ENCODE data around the gene PUM2. TPM values are rescaled to one million over a fixed set of nuclear protein-coding genes. Genes with fewer than 3 reads are reported as not detected.
"Not testable (repeated sequence)": the region's sequence is repeated elsewhere in the genome, so short reads cannot be mapped to it uniquely, and the experiment has no call there.

PUM2 gene
- total RNA-seq, 1 donor from 2014 or later = 33.6 TPM

DNA sequence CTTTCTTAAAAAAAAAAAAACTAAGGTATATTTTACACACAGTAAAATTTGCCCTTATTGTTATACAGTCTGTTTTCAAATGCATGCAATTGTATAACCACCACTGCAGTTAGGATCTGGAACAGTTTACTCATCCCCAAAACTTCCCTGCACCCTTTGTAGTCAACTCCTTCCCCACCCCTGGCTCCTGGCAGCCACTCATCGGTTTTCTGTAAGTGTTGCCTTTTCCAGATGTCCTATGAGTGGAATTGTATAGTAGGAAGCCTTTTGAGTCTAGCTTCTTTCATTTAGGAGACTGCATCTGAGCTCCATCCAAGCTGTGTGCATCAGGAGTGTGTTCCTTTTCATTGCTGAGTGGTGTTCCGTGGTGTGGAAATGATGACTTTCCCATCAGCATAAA is 116.0 kb downstream of the PUM2 start:
- not testable (repeated sequence) for DNase-seq (ENCODE audit: low read depth in 2 of 2)

DNA sequence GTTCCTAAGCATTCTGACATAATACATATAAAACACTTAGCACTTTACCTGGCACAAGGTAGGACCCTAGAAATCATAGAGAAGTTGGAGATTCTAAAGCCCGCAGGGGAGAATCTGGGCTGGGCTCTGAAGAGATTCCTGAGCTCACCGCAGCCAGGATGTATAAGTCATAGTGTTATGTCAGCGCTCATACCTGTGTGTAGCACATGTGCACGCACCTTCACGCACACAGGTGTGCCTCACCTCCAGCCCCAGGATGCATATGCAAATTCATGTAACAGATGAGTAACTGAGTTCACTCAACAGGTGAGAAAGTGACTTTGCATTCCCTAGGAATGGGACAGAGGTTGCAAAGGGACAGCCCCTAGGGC is 117.8 kb downstream of the PUM2 start:
- no peak for DNase-seq (ENCODE audit: low read depth in 2 of 2)

DNA sequence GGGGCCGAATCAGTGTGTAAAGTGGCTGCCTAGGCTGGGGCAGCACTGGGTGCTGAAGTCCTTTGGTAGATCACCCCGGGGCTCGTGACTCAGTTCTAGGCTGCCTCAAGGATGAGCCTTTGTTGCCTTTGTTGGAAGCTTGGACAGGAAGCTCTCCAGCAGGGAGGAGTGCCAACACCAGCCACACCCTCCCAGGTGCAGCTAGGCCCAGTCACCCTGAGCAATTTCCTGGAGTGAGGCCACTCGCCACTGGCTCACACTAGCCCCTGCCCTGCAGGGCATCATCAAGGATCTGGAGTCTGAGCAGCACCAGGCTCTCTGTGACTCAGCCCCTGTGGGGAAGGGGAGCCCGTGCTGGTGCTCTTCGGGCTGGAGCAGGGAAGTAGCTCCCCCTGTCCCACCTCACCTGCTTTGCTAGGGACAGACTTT is 119.0 kb downstream of the PUM2 start:
- peak in 1 of 2 donors; percentile 48 for DNase-seq (ENCODE audit: low read depth in 2 of 2)

DNA sequence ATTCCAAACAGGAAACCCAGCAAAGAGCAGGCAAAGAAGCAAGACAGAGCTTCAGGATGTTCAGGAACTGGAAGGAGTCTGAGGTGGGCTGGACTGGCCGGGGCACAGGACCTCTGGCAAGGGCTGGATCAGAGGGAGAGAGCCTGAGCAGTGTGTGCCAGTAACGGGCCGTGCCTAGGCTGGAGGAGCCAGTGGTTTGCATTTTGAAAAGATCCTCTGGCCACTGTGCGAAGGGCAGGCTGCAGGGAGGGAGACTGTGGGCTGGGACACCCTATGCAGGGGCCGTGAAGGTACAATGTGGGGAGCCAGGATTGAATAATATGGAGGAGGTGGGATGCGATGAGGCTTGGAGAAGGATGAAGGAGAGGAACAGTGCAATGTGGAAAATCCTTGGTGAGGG is 119.5 kb downstream of the PUM2 start:
- DNase-seq (ENCODE audit: low read depth in 2 of 2) = no peak

DNA sequence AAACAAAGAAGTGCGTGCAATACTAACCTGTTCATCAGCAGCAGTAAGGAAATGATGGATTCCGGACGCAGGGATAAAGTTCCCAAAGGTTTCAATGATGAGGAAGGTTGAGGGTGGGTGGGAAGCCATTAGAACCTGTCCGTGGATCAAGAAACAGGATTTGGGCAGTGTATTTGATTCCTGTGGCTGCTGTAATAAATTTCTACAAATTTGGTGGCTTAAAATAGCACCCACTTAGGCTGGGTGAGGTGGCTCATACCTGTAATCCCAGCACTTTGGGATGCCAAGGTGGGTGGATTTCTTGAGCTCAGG is 120.6 kb downstream of the PUM2 start:
- DNase-seq (ENCODE audit: low read depth in 2 of 2) = no peak

DNA sequence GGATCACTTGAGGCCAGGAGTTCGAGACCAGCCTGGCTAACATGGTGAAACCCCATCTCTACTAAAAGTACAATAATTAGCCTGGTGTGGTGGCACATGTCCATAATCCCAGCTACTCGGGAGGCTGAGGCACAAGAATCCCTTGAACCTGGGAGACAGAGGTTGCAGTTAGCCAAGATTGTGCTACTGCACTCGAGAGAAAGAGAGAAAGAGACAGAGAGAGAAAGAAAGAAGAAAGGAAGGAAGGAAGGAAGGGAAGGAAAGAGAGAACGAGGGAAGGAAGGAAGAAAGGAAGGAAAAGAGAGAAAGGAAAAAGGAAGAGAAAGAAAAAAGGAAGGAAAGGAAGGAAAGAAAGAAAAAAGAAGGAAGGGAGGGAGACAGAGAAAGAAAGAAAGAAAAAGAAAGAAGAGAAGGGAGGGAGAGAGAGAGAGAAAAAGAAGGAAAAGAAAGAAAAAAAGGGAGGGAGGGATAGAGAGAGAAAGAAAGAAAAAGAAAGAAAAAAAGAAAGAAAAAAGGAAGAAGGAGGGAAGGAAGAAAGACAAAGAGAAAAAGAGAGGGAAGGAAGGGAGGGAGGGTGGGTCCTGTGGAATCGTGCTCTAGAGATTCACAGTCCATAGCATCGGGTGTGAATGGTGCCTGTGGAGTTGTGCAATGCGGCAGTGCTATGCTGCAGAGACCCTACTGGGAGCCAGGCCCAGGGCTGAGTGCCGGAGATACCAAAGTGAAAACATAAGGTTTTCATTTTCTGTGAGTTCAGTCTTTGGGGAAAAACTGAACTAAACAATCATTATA is 121.1 kb downstream of the PUM2 start:
- DNase-seq (ENCODE audit: low read depth in 2 of 2) = no peak

DNA sequence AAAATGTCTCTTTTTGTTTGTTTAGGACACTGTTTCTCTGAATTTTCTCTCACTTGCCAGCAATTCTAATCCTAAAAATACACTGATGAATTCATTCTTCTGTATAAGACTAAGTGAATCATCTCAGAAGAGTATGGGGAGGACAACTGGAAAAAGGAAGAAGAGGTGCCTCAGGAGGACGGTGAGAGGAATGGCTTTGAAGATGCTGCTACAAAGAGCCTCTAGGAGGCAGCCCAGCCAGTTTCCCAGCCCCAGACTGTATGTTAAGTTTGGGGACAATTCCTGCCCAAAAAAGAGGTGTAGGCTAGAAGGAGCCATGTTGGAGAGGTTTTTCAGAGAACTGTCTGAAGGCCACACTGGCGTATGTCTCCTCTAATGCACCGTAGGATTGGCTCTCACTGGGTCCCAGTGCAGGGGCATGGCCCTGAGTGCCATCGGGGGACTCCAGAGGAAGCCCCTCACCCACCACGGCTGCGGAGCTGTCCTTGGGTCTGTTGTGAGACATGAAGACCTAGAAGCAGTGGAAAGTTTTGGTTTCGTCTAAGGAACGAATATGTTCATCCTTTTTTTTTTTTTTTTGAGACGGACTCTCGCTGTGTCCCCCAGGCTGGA is 122.6 kb downstream of the PUM2 start:
- no peak for DNase-seq (ENCODE audit: low read depth in 2 of 2)

DNA sequence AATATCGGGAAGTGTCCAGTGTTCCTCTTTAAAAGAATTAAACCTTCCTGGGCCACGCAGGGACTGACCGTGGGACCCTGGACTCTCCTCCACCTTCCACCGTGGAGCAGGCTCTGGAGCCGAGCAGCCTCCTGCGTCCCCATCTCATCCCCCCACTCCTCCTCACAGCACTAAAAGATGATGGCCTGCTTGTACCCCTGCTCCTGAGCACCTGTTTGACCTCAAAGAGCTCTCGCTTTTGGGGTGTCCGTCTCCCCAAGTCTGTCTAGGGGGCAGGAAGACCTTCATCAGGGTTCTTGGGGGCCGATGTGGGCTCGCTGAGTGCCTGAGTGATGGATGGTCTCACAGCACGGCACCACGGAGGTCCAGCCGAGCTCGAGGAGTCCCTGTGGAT is 124.5 kb downstream of the PUM2 start:
- no peak for DNase-seq (ENCODE audit: low read depth in 2 of 2)

DNA sequence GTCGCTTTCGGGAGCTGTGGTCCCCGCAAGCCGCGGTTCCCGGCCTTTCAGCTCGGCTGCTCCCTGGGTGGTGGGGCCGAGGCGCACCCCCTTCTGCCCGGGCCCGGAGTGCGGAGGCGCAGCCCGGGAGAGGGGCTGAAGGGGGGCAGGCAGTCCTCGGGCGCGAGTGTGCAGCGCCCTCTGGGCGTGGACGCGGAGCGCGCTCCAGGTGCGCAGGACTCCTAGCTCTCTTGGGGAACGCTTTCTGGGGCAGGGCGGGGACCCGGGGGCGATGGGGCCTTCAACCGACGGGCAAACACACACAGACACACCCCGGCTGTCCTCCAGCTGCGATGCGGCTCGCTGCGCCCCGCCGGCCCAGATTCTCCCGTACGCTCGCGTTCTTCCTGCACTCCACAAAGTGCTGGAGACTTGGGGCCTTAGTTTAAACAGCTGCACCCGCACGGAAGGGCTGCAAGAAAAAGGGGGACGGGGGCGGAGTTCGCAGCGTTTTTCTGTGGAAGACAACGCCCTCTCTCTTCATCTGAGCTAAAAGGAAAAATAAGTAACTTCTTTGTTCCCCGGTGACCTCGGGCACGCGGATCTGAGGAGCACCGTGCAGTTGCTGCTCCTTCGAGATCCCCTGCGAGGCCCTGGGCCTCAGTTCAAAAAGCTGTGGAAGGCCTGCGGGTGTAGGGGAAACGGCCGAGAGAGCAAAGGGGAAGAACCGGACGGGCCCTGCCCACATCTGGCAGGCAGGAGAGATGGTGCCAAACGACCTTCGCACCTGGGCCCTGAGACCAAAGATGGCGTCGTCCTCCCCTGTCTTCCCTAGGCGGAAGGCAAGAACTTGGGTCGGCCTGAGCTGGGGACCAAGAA is 125.1 kb downstream of the PUM2 start:
- DNase-seq (ENCODE audit: low read depth in 2 of 2) = peak in 1 of 2 donors; percentile 61

DNA sequence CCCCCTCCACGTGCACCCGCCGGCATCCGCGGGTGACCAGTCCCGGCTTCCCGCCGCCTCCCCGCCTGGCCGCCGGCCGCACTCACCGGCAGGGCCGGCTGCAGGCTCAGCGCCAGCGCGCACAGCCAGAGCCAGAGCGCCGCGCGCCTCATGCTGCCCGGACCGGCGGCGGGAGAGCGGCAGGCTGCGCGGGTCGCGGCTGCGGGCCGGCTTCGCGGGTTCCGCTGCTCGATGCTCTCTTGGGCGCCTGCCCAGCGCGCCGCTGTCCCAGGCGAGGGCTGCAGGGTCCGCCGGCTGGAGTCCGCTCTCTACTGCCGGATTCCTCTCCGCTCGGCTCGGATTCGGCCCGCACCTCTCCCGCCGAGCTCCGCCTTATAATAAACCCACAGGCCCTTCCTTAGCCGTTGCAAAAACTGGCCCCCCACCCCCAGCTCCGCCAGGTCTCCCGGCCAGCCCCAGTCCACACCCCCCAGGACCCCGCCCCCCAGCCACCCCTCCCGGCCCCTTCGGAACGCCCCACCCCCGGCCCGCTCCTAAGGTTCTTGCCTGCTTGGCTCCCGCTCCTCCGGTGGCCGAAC is 125.8 kb downstream of the PUM2 start, which contains the start of gene SDC1:
Gene SDC1 (minus strand): TSS at position 415 of the 578 bp plus-strand sequence. CDS start 263 bp downstream, at position 152.
- DNase-seq (ENCODE audit: low read depth in 2 of 2) = peak in 1 of 2 donors; percentile 64

DNA sequence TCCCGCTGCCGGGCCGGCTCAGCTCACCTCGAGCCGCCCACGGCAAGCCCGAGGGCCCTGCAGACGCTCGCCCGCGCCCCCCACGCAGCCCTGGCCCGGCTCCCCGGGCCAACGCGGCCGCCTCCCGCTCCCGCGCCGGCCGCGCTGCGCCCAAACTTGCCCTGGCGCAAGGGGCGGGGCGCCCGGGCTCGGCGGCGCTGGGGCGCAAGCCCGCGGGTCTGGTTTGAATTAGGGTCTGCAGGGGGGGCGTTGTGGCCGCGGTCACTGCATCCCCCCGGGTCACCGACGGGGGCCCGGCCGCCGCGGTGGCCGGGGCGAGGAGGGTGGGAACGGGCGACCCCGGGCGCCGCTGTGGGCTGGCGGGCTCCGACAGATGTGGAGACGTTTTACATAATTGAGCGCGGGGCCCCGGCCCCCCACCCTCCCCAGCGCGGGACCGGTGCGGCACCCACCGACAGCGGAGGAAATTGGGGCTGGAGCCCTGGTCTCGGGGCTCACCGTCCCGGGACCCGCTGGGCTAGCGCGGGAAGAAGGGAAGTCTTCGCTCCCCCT is 126.4 kb downstream of the PUM2 start:
- DNase-seq (ENCODE audit: low read depth in 2 of 2) = no peak

DNA sequence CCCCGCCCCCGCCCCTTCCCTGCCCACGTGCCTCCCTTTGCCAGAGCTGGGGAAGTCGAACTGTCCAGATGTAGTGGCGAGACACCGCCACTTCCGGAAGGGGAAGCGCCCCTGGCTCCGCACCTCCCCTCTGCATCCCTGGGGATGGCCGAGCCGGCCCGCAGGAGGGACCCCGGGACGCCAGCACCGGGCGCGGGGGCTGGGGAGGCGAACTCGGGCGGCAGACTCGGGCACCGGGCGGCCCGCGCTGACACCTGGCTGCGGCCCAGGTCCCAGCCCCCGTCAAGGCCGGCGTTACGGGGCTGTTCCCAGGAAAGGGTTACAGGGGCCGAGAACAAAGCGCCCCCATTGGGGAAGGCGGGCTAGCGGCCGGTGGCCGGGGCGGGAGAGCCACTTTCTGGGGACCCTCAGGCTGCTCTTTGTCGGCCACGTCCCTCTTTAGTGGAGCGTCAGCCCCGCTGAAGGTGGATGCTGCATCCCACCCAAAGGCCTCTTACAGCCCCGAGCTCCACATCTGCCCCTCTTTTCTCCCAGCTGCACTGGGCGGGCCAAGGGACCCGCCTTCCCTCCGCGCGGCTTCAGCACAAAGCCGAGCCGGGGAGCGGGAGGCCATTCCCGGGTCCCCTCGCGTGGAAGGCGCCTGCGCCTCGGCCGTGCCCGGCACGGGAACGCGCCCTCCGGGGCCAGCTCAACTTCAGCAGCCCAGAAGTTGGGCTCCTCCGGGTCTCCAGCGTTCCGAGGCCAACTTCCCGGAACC is 127.1 kb downstream of the PUM2 start:
- DNase-seq (ENCODE audit: low read depth in 2 of 2) = peak in 1 of 2 donors; percentile 30

DNA sequence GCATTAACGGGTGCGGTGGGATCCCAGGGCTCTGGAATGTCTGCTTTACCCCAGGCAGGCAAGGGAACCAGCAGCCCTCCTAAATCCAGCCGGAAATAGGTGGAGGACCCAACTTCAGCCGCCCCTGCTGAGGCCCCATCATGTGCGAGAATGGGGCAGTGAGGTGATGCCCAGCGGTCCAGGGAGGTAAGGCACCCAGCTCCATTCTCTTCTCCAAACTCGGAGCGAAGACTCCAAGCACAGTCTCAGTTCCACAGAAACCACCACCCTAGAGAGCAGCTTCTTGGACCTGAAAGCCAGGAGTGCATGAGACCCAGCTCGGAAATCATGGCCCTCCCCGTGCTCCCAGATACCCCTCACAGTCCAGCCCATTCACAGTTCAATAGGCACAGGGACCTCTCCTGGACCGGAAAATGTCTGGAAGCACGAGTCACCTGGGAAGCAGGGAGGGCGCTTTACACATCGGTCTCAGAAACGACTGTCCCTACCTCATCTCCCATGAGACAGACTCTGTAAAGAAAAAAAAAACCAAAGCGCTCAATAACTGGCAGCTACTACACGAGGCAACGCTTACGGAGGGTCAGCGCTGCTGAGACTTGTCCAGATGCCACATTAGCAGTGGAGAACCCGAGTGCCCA is 127.8 kb downstream of the PUM2 start:
- DNase-seq (ENCODE audit: low read depth in 2 of 2) = no peak

DNA sequence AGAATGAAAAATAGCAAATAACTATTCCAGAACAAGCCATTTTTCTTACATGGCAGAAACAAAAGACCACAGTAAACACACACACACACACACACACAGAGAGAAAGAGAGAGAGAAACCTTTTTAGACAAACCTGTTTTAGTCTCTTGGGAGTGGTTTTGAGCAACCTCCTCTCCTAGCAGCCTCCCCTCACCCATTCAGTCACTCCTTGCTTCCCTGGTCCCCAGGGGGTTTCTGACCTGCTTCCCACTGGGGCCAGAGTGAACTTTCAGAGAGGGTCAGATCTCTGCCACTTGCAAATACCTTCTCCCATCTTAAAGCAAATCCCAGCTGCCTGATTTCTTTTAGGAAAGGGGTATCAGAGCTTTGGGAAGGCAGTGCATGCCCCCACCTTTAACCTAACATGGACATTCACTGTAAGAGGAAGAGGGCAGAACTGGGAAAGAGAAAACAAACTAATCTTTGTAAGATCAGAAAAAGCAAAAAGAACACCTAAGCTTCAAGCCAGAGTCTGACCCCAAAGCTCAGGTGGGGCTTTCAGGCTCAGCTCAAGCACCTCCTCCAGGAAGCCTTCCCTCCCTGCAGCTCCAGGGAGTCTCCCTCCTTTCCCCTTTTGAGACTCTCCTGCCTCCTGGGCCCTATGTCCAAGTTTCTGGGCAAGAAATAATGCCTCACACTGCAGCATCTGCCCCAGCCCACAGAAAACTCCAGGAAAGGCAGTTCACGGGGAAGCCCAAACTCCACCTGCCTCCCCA is 128.5 kb downstream of the PUM2 start:
- no peak for DNase-seq (ENCODE audit: low read depth in 2 of 2)

DNA sequence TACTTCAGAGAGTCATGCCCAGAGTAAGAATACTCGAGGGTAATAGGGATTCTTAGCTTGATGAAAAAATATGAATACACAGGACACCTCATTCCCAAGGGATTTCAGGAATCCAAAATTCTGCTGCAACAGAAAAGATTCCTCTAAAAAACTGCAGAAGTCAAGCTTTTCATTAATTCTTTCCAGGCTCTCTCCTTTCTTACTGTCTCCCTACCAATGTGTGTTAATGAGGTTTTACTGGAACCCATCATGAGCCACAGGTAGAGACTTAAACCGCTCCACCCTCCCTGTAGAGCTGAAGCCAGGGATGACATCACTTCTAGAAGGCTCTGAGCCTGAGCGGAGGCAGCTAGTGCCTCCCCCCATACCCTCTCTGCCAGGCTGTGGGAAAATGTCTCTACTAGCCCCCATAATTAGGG is 129.1 kb downstream of the PUM2 start:
- no peak for DNase-seq (ENCODE audit: low read depth in 2 of 2)

DNA sequence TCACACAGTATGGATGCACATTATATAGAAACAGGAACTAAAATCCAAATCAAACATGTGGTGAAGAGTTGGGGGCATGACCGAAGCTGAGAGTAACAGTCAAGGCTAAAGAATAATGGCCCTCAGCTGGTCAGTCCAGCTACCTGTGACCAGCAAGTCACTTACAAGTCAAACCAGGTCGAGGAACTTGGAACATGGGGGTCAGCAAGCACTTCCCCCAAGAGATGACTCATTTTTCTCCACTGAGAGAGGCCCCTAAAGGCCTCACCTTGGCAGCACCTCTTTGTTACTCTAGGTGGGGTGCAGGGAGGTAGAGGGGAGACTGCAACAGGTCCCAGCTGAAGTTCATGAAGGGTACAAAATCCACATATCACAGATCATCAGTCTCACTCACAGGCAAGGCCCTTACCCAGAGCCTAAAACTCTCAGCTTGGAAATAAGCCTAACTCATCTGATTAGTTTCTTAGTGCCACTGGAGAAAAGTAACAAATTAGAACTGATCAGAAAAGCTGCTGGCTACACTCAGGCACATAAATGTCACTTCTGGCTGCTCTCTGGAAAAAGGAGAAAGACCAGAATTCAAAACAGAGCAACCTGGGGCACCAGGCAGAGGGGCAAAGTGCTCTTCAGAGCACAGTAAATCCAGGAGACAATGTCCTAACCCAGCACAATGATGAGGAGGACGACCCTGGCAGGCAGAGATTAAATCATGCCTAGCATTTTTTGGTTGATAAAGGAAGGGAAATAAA is 129.7 kb downstream of the PUM2 start:
- DNase-seq (ENCODE audit: low read depth in 2 of 2) = no peak

DNA sequence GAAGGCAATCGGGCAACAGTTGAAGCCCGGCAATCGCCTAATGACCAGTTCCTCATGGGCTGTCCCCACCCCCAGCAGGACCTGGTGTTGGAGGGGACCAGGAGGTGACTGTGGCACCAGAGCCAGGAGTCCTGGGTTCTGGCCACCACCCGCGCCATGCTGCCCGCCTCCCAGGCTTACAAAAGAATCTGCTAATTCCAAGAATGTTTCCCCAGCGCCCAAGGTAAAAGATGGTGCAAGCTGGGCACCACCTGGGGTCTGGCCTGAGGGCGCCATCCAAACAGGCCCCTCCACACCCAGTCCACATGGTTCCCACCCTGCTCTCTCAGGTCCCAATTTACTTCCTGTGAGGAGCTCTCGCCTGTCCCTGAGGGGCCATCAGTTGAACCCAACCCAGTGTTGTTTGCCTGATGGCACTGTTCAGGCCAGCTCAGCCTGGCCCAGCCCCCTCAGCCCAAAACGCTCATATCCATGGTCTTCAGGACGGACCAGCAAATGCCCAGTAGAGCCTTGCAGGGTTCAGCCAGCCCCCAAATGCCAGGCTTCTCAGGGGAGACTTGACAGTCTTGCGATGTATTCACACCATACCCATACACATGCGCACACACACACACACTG is 130.8 kb downstream of the PUM2 start:
- no peak for DNase-seq (ENCODE audit: low read depth in 2 of 2)

Measured in dermis microvascular lymphatic vessel endothelial cell (primary cell).